IPS-15b (cell line): ENCODE results near the gene APPBP2.
"Not testable (repeated sequence)": the region's sequence is repeated elsewhere in the genome, so short reads cannot be mapped to it uniquely, and the experiment has no call there.

Source experiments
- H3K27me3 ChIP-seq: one replicate; pipeline ENCODE4 v1.6.1; 2013; ENCODE audit warnings: low read length; ENCODE audit not compliant: control insufficient read depth, insufficient read depth
- H3K36me3 ChIP-seq: one replicate; pipeline ENCODE4 v1.6.1; 2013; ENCODE audit warnings: low read length; ENCODE audit not compliant: control insufficient read depth, insufficient read depth
- H3K4me1 ChIP-seq: one replicate; pipeline ENCODE4 v1.6.1; 2013; ENCODE audit warnings: mild to moderate bottlenecking, low read length; ENCODE audit not compliant: control insufficient read depth, insufficient read depth
- H3K4me3 ChIP-seq: one replicate; pipeline ENCODE4 v1.5.1; 2013; ENCODE audit warnings: low read depth, low read length
- H3K9ac ChIP-seq: one replicate; pipeline ENCODE4 v1.6.1; 2013; ENCODE audit warnings: low read depth, mild to moderate bottlenecking, low read length
- H3K9me3 ChIP-seq: one replicate; pipeline ENCODE4 v1.6.1; 2013; ENCODE audit warnings: mild to moderate bottlenecking, low read length; ENCODE audit not compliant: control insufficient read depth, insufficient read depth

APPBP2 gene

GRCh38 chr17:60529806-60530205, 3.8 kb upstream of the APPBP2 start:
- H3K27me3 ChIP-seq = no peaks in the 10 kb centered on the region
- no peaks in the 10 kb centered on the region for H3K4me1 ChIP-seq
- H3K9me3 ChIP-seq = no peaks in the 10 kb centered on the region
- no peak overlapping the region for H3K4me3 ChIP-seq
- H3K36me3 ChIP-seq = no peaks in the 10 kb centered on the region
- no peak overlapping the region for H3K9ac ChIP-seq

- Histone ChIP-seq H3K36me3 (no peaks in the 10 kb centered on the region), H3K27me3 (no peaks in the 10 kb centered on the region), H3K9me3 (no peaks in the 10 kb centered on the region), H3K4me3 (no peak overlapping the region), H3K4me1 (no peaks in the 10 kb centered on the region), H3K9ac (no peak overlapping the region)
Observed at GRCh38 chr17:60528828-60529227, 2.8 kb upstream of the APPBP2 start.

DNA sequence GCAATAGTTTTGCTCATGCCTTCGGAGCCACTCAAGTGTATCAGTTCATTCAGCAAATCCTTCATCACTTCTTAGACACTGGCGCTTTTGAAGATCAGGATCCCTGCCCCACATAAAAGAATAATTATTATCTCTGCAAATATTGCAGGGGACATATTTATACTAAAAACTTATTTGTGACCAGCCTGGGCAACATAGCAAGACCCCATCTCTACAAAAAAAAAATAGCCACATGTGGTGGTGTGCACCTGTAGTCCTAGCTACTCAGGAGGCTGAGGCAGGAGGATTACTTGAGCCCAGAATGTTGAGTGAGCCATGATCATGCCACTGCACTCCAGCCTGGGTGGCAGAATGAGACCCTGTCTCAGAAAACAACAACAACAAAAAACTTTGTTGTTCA, 1.7 kb upstream of the APPBP2 start:
- Histone ChIP-seq H3K4me1 (no peaks in the 10 kb centered on the region), H3K36me3 (no peaks in the 10 kb centered on the region), H3K4me3 (no peak overlapping the region), H3K9ac (no peak overlapping the region), H3K27me3 (no peaks in the 10 kb centered on the region), H3K9me3 (no peaks in the 10 kb centered on the region)

GRCh38 chr17:60526726-60527125, 684 bp upstream of the APPBP2 start:
- Histone ChIP-seq H3K4me1 (no peaks in the 10 kb centered on the region), H3K27me3 (no peaks in the 10 kb centered on the region), H3K9ac (peak overlapping the region; percentile 95), H3K9me3 (no peaks in the 10 kb centered on the region), H3K4me3 (peak overlapping the region; percentile 100), H3K36me3 (no peaks in the 10 kb centered on the region)

- Histone ChIP-seq H3K27me3 (no peaks in the 10 kb centered on the region), H3K9me3 (no peaks in the 10 kb centered on the region), H3K36me3 (no peaks in the 10 kb centered on the region), H3K4me1 (no peaks in the 10 kb centered on the region), H3K4me3 (peak overlapping the region; percentile 100), H3K9ac (peak overlapping the region; percentile 95)
Observed at GRCh38 chr17:60525328-60525684, 736 bp downstream of the APPBP2 start.

DNA sequence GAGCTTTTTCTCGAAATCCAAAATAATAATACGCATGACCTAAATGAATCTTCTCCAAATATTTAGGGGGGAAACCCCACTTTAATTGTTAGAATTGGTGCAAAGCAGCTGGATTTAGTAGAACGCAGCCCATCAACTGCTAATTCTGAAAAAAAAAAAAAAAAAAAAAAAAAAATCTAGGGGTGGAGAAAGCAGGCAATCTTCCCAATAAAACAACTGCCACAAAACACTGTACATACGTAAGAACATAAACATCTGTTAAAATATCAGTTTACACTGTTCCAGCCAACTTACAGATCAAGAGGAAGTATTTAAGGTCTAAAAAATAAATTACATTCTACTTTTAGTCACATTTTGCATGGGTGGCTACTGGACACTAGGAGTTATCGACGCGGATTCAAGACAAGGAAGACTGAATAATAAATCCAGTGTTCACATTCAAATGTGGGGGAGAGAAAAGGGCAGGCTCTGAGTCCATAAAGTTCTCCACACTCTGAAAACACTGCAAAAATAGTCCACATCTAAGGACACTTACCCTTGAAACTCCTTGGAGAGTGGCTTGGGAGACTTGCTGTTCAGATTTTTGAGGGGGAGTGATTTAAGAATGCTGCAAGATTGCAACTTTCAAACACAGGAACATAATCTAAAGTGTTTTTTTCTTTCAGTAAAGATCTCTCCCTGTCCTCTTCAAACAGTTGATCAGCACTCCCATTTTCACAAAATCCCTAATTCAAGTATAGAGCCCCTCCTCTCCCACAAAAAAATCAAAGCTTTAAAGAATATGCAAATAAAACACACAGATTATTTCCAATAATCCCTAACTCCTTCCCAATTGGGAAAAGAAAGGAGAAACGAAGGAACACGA, 1.3 kb downstream of the APPBP2 start:
- Histone ChIP-seq H3K4me3 (peak overlapping the region; percentile 100), H3K27me3 (no peaks in the 10 kb centered on the region), H3K9me3 (no peaks in the 10 kb centered on the region), H3K36me3 (no peaks in the 10 kb centered on the region), H3K9ac (peak overlapping the region; percentile 95), H3K4me1 (no peaks in the 10 kb centered on the region)

GRCh38 chr17:60523822-60524221, 2.2 kb downstream of the APPBP2 start:
- H3K4me3 ChIP-seq = peak overlapping the region; percentile 100
- no peak overlapping the region for H3K9ac ChIP-seq
- H3K27me3 ChIP-seq = no peaks in the 10 kb centered on the region
- no peaks in the 10 kb centered on the region for H3K36me3 ChIP-seq
- no peaks in the 10 kb centered on the region for H3K4me1 ChIP-seq
- no peaks in the 10 kb centered on the region for H3K9me3 ChIP-seq

DNA sequence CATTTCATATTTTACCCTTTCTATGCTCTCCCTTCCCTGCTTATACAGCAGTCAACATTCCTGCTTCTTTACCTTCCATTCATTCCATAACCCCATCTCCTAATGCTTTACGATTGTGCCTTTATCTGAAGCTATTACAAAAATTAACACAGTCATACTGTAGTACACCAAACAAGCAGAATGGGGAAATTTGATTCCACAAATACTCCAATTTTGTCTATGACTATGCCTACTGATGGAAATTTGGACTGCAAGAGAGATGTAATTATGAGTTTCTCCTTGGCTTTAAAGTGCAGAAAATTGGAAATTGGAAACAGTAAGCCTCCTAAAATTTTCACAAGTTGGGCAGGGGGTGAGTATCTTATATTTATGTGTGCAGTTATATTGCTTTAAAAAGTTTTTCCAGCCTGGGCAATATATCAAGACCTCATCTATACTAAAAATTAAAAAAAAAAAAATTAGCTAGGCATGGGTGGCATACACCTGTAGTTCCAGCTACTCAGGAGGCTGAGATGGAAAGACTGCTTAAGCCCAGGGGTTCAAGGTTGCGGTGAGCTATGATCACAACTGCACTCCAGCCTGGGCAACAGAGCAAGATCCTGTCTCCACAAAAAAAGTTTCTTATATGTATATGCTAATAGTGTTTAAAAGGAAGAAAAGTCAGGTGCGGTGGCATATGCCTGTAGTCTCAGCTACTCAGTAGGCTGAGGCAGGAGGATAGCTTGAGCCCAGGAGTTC, 3.0 kb downstream of the APPBP2 start:
- Histone ChIP-seq H3K9me3 (no peaks in the 10 kb centered on the region), H3K4me3 (no peak overlapping the region), H3K9ac (no peak overlapping the region), H3K4me1 (no peaks in the 10 kb centered on the region), H3K27me3 (no peaks in the 10 kb centered on the region), H3K36me3 (no peaks in the 10 kb centered on the region)

DNA sequence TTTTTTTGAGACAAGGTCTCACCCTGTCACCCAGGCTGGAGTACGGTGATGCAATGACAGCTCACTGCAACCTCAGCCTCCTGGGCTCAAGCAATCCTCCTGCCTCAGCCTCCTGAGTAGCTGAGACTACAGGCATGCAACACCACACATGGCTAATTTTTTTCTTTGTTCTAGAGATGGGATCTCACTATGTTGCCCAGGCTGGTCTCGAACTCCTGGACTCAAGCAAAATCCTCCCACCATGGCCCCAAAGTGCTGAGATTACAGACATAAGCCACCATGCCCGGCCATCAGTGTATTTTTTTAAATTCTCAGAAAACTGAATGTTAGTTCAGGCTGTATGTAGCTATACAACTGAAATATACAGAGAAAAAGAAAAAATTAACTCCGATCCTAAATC, 6.2 kb downstream of the APPBP2 start:
- no peaks in the 10 kb centered on the region for H3K27me3 ChIP-seq
- H3K9me3 ChIP-seq = no peaks in the 10 kb centered on the region
- no peak overlapping the region for H3K4me3 ChIP-seq
- no peak overlapping the region for H3K9ac ChIP-seq
- no peaks in the 10 kb centered on the region for H3K36me3 ChIP-seq
- no peaks in the 10 kb centered on the region for H3K4me1 ChIP-seq

DNA sequence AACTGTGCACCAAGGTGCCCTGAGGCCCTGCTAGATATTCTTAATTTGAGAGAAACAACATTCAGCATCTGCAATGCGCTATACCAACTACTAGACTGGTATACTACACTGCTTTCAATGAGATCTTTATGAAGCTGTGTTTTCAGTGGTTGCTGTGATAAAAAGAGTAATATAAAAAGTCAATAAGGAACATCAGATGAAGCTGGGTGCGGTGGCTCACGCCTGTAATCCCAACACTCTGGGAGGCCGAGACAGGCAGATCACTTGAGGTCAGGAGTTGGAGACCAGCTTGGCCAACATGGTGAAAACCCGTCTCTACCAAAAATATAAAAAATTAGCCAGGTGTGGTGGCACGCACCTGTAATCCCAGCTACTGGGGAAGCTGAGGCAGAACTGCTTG, 10.4 kb downstream of the APPBP2 start:
- not testable (repeated sequence) for H3K36me3 ChIP-seq, H3K9me3 ChIP-seq, H3K4me3 ChIP-seq, H3K27me3 ChIP-seq, H3K9ac ChIP-seq, H3K4me1 ChIP-seq

- H3K36me3 ChIP-seq, H3K9ac ChIP-seq, H3K9me3 ChIP-seq, H3K4me3 ChIP-seq, H3K4me1 ChIP-seq, H3K27me3 ChIP-seq: not testable (repeated sequence)
Observed at GRCh38 chr17:60515199-60515598, 10.8 kb downstream of the APPBP2 start.

GRCh38 chr17:60514500-60514899, 11.5 kb downstream of the APPBP2 start:
- no peaks in the 10 kb centered on the region for H3K4me1 ChIP-seq
- H3K9ac ChIP-seq = no peak overlapping the region
- no peaks in the 10 kb centered on the region for H3K36me3 ChIP-seq
- no peaks in the 10 kb centered on the region for H3K27me3 ChIP-seq
- no peaks in the 10 kb centered on the region for H3K9me3 ChIP-seq
- H3K4me3 ChIP-seq = no peak overlapping the region
